Esophagus muscularis mucosa (tissue), 3 donors: ENCODE results near the gene HTR4.

Experiments used
- POLR2AphosphoS5 ChIP-seq, 2 donors: sonication (generic); formaldehyde crosslinking; IDR thresholded peaks; one replicate each; pipeline ENCODE4 v1.6.1; 2017; ENCODE audit warnings: antibody characterized with exemption in 2 of 2
- TF ChIP-seq, protein P1 (sequence below), 3 experiments: fragments of 200-600 bp in 2 of 3; fragments of 450-650 bp in 1 of 3; sonication (generic) in 2 of 3; IDR thresholded peaks; one replicate each; pipeline ENCODE4 v1.5.1; 2017 to 2019; ENCODE audit warnings: antibody characterized with exemption in 3 of 3, mild to moderate bottlenecking in 2 of 3, moderate library complexity in 1 of 3

DNA sequence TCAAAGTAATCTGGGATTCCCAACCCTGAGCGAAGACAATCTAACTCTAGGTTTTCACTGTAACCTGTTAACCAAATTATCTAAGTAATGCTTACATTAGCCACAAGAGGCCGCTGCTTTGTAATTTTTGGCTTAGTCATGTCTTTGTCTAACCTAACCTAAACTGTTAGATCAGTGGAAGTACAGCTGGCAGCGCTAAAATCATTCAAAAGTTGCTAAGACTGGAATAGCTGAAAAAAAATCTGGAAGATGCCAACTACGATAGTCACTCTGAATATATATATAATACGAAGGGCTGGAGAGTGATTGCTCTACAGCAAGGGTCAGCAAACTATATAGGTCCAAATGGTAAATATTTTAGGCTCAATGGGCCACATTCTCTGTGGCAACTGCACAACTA is 210.3 kb downstream of the HTR4 start:
- TF ChIP-seq, protein P1, sequence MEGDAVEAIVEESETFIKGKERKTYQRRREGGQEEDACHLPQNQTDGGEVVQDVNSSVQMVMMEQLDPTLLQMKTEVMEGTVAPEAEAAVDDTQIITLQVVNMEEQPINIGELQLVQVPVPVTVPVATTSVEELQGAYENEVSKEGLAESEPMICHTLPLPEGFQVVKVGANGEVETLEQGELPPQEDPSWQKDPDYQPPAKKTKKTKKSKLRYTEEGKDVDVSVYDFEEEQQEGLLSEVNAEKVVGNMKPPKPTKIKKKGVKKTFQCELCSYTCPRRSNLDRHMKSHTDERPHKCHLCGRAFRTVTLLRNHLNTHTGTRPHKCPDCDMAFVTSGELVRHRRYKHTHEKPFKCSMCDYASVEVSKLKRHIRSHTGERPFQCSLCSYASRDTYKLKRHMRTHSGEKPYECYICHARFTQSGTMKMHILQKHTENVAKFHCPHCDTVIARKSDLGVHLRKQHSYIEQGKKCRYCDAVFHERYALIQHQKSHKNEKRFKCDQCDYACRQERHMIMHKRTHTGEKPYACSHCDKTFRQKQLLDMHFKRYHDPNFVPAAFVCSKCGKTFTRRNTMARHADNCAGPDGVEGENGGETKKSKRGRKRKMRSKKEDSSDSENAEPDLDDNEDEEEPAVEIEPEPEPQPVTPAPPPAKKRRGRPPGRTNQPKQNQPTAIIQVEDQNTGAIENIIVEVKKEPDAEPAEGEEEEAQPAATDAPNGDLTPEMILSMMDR (IDR thresholded peaks at IDR 0.05), result peak; percentile 70 to 74 (median 74)
- TF ChIP-seq POLR2AphosphoS5 (IDR thresholded peaks at IDR 0.05), result no peak
